ENCODE measurements around the gene CPNE1.

DNA sequence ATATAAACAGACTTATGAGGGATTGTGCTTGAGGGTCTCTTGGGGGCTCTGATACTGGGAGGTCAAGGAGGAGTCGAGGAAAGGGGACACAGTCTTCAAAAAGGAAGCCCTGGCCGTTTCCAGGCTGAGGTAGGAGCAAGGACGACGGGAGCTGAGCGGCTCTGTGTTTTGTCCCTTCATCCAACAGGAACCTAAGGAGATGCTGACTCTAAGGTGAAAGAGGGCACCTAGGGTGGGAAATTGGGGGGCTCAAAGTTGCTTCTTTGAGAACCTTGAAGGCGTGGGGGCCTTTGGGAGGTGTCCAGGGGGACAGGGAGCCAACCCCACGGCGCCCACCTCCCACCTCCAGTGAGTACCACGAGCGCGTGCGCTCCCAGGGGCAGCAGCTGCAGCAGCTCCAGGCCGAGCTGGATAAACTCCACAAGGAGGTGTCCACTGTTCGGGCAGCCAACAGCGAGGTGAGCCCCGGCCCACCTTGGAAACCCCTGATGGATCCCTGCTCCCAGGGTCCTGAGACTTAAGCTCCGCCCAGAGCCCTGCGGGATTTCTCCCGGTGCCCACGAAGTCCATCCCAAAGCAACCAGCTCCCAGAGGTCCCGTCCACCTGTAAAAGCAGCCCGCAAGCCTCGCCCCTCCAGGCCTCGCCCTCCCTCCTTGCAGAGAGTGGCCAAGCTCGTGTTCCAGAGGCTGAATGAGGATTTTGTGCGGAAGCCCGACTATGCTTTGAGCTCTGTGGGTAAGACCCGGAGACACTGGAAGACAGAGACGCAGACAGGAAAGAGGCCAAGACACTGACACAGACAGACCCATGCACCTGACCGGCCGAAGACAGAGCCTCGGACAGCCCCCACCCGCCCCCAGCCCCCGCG is 46.2 kb downstream of the CPNE1 start:
- no peak for TF ChIP-seq POLR2A (IDR thresholded peaks at IDR 0.05)
- TF ChIP-seq CTCF (IDR thresholded peaks at IDR 0.05) = no peak
- TF ChIP-seq POLR2AphosphoS5 (IDR thresholded peaks at IDR 0.05) = no peak
- TF ChIP-seq EP300 (IDR thresholded peaks at IDR 0.05) = no peak

All from upper lobe of left lung (tissue), 4 donors.